Ascending aorta (tissue), 2 donors: ENCODE measurements around the gene ANKLE1. TPM values are rescaled to one million over a fixed set of nuclear protein-coding genes. Genes with fewer than 3 reads are reported as not detected.

Experiments
- DNase-seq, 2 donors: peaks; one replicate each; pipeline ENCODE4 v3.0.0-alpha.2; 2019; ENCODE audit warnings: low spot score in 2 of 2
- H3K27ac ChIP-seq, 2 donors: fragments of 200-600 bp; sonication (generic); one replicate each; pipeline ENCODE4 v1.5.1; 2016 to 2017; ENCODE audit warnings: mild to moderate bottlenecking in 1 of 2
- H3K27me3 ChIP-seq: fragments of 200-600 bp; sonication (generic); one replicate; pipeline ENCODE4 v1.5.1; 2017
- H3K36me3 ChIP-seq, 2 donors: fragments of 200-600 bp; sonication (generic); one replicate each; pipeline ENCODE4 v1.5.1; 2016
- H3K4me1 ChIP-seq, 2 donors: fragments of 200-600 bp; sonication (generic); one replicate each; pipeline ENCODE4 v1.5.1; 2016 to 2017; ENCODE audit warnings: mild to moderate bottlenecking in 1 of 2
- H3K4me3 ChIP-seq, 2 donors: fragments of 200-600 bp; sonication (generic); one replicate each; pipeline ENCODE4 v1.5.1; 2016 to 2017; ENCODE audit warnings: mild to moderate bottlenecking in 1 of 2
- H3K9me3 ChIP-seq, 2 donors: fragments of 200-600 bp; sonication (generic); one replicate each; pipeline ENCODE4 v1.5.1; 2016
- intact Hi-C: fragments of 100-400 bp; cut with DNase I; formaldehyde crosslinking; loops from one replicate; pipeline ENCODE4 v1.15.1; 2023
- total RNA-seq: library from RNA; depleted of rRNA; stranded (reverse); fragments of >200 nt; gene quantifications from one replicate; pipeline ENCODE4 v1.1.0, GENCODE V29; 2016
- TF ChIP-seq, protein P1 (sequence below), 3 experiments: fragments of 200-600 bp in 2 of 3; fragments of 450-650 bp in 1 of 3; sonication (generic) in 2 of 3; IDR thresholded peaks; one replicate each; pipeline ENCODE4 v1.5.1; 2016 to 2019; ENCODE audit warnings: antibody characterized with exemption in 3 of 3, mild to moderate bottlenecking in 1 of 3, moderate library complexity in 1 of 3

ANKLE1 gene
- total RNA-seq, 1 donor from 2014 or later = not detected

DNA sequence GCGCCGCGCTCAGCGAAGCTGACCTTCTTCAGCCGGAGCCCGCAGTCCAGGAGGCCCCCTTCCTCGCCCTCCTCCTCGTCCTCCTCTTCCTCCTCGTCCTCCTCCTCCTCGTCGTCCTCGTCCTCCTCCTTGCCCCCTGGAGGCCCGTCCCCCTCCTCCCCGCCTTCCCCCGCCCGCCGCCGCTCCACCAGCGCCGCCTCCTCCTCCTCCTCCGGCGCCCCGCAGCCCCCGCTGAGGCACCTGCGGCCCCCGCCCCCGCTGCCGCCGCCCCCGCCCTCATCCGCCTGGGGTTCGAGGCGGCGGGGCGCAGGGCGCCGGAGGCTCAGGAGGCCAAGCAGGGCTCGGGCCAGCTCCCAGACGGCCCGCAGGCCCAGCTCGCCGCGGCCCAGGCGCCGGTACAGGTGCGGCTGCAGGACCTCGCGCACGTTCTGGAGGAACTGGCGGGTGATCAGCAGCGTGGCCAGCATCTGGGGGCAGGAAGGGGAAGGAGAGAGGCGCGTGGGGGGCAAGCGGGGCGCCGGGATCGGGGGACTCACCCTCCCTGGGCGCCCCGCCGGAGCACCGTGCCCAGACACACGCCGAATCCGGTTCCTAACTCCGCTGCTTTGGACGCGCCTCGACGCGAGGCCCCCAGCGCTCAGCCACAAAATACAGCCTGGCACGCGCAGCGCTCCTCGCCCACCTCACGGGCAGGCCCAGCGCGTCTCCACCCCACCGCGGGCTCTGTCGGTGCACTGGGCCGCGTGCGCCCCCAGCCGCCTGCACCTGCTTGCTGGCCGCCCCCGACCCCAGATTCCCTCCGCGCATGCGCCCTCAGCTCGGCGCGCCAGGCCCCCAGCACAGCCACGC lies 47.0 kb downstream of the ANKLE1 start:
- intact Hi-C loops = no loop called here
- Histone ChIP-seq H3K9me3 (no peaks in the 10 kb centered on the region), H3K4me1 (peaks cover 4 to 14% of the 10 kb centered on the region in 2 donors), H3K27ac (no peak overlapping the region), H3K27me3 (no peaks in the 10 kb centered on the region), H3K36me3 (no peaks in the 10 kb centered on the region), H3K4me3 (peak overlapping the region; percentile 27 to 30)
- no peak for DNase-seq
- TF ChIP-seq, protein P1, sequence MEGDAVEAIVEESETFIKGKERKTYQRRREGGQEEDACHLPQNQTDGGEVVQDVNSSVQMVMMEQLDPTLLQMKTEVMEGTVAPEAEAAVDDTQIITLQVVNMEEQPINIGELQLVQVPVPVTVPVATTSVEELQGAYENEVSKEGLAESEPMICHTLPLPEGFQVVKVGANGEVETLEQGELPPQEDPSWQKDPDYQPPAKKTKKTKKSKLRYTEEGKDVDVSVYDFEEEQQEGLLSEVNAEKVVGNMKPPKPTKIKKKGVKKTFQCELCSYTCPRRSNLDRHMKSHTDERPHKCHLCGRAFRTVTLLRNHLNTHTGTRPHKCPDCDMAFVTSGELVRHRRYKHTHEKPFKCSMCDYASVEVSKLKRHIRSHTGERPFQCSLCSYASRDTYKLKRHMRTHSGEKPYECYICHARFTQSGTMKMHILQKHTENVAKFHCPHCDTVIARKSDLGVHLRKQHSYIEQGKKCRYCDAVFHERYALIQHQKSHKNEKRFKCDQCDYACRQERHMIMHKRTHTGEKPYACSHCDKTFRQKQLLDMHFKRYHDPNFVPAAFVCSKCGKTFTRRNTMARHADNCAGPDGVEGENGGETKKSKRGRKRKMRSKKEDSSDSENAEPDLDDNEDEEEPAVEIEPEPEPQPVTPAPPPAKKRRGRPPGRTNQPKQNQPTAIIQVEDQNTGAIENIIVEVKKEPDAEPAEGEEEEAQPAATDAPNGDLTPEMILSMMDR (IDR thresholded peaks at IDR 0.05) = no peak

DNA sequence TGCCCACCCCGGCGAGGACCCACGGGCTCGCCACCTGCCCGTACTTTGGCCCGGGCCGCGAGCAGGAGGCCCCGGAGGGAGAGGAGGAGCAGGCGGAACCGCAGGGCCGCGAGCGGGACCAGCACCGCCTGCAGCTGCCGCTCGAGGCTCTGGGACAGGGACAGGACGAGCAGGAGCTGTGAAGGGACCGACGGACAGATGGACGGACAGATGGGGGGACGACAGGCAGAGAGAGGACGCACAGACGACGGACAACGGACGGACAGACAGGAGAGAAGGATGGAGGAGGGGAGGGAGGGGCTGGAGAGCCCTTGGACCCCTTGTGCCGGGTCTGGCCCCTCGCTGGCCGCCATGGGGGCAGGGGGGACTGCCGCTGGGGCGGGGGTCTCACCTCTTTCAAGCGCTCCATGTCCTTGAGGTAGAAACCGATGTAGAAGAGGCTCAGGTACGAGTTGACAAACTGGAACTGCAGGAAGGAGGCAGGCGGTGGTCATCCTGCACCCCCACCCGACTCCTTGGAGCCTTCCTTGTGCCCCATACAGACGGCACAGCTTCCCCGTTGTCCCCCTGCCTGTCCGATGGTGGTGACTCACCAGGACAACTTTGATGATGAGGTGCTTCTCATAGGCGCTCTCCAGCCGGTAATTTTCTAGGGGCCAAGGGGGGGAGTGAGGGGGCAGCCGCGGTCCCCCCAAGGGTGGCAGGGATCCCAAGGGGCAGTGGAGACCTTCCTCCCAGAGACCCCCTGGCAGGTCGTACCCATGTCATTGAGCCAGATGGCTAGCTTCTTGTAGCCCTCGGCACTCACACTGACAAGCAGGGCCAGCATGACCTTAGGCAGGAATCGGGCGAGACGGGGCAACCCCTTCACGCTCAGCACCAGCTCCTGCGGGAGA lies 47.9 kb downstream of the ANKLE1 start:
- H3K27me3 ChIP-seq = no peaks in the 10 kb centered on the region
- H3K4me1 ChIP-seq = peaks cover 8 to 21% of the 10 kb centered on the region in 2 donors
- no peaks in the 10 kb centered on the region for H3K36me3 ChIP-seq
- DNase-seq = no peak
- TF ChIP-seq, protein P1 (IDR thresholded peaks at IDR 0.05) = no peak
- intact Hi-C loops = no loop called here
- H3K27ac ChIP-seq = no peak overlapping the region
- no peaks in the 10 kb centered on the region for H3K9me3 ChIP-seq
- H3K4me3 ChIP-seq = no peak overlapping the region

DNA sequence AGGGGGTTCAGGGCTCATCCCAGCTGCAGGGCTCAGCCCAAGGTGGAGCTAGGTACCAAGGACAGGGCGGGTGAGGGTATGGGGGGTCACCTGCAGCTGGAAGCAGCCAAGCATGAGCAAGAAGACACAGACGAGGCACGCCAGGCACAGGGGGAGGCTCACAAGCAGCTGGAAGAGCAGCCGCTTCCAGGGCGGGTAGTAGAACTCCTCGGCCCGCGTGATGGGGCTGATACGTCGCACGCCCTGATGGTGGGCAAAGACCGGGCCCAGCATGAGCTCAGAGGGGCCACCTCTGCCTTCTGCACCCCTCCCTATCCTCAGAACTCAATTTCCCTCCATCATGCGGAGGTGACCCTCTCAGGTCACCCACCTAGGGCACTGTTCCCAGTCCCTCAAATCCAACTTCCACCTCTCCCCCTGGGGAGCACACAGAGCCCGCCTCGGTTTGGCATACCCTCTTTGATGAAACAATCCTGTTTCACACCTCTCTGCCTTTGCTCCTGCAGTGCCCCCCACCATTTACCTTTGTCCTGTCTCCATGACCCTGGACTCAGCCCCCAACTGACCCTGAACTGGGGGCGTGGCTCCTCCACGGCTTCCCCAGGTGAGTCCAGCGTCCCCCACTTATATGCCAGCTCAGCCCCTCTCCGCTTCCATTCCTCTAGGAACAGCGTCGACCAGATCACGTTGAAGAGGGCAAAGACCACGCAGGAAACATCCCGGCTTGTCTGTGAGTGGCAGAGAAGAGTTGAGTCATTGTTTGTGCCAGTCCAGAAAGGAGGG lies 48.8 kb downstream of the ANKLE1 start:
- TF ChIP-seq, protein P1 (IDR thresholded peaks at IDR 0.05) = no peak
- DNase-seq = no peak
- Histone ChIP-seq H3K9me3 (no peaks in the 10 kb centered on the region), H3K36me3 (no peaks in the 10 kb centered on the region), H3K27ac (no peak overlapping the region), H3K4me3 (no peak overlapping the region), H3K27me3 (no peaks in the 10 kb centered on the region), H3K4me1 (peaks cover 7 to 27% of the 10 kb centered on the region in 2 donors)
- intact Hi-C loops = no loop called here

DNA sequence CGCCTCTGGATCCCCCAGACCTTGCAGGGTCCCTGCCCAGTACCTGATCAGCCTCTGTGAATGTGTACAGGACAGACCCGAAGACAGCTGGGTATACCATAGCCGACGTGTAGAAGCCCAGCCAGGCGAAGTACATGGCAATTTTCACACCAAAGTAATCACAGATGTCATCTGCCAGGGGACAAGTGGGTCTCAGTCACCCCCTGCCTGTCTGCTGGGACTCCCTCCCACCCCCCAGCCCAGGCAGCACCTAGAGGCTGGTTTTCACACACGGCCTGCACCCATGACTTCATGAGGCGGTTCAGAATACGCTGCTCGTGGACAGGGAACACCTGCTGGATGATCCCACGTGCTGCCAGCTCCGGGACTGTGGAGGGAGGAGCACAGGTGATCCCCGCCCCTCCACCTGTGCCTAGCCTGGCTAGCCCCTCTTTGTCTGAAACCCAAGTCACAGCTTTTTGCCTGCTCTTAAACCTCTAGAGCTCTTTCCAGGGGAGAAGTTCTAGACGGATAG lies 49.4 kb downstream of the ANKLE1 start:
- Histone ChIP-seq H3K27me3 (no peaks in the 10 kb centered on the region), H3K36me3 (no peaks in the 10 kb centered on the region), H3K9me3 (no peaks in the 10 kb centered on the region), H3K4me1 (peaks cover 4 to 21% of the 10 kb centered on the region in 2 donors), H3K4me3 (no peak overlapping the region), H3K27ac (no peak overlapping the region)
- TF ChIP-seq, protein P1 (IDR thresholded peaks at IDR 0.05) = no peak
- intact Hi-C loops = no loop called here
- no peak for DNase-seq

DNA sequence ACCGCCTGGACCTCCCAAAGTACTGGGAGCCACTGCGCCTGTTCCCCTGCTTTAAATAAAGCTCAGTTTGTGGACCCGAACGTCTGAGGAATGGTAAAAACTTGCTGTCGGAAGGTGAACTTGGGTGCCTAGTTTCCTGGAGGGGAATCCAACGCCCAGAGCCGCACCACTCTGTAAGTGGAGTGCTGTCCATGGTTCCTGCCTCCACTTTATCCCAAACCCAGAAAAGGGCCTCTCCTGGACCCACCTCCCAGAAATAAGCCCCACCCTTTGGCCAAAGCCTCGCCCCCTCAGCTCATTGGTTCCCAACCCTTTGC lies 50.6 kb downstream of the ANKLE1 start:
- TF ChIP-seq, protein P1 (IDR thresholded peaks at IDR 0.05) = no peak
- H3K9me3 ChIP-seq = no peaks in the 10 kb centered on the region
- no peaks in the 10 kb centered on the region for H3K27me3 ChIP-seq
- no peak for DNase-seq
- H3K27ac ChIP-seq = no peak overlapping the region
- H3K4me3 ChIP-seq = no peak overlapping the region
- H3K36me3 ChIP-seq = no peaks in the 10 kb centered on the region
- intact Hi-C loops = no loop called here
- H3K4me1 ChIP-seq = peaks cover 4 to 15% of the 10 kb centered on the region in 2 donors
